ENCODE measurements around the gene EGLN3. TPM values are rescaled to one million over a fixed set of nuclear protein-coding genes. Genes with fewer than 3 reads are reported as not detected.

EGLN3 gene
- total and polyA plus RNA-seq, 10 of the 15 experiments (the other 5 are each of a cell fraction or from before 2014, with no cell fraction given) = 0.42 to 8.1 (median 2.0) TPM

- no peak for TF ChIP-seq PRDM15 (CRISPR knock-in tag; IDR thresholded peaks at IDR 0.05)
- TF ChIP-seq SUZ12 (IDR thresholded peaks at IDR 0.05; ENCODE audit: unreplicated experiment) = no peak
- TF ChIP-seq CREM (IDR thresholded peaks at IDR 0.05; ENCODE audit: low read depth) = no peak
- no peak for TF ChIP-seq SKIL (IDR thresholded peaks at IDR 0.05; ENCODE audit: low read depth, poor library complexity, severe bottlenecking)
- TF ChIP-seq IKZF1 (conservative IDR thresholded peaks at IDR 0.05) = peak; percentile 64; the same call in 1 of the 2 replicates
- no peak for TF ChIP-seq SIX5 (IDR thresholded peaks at IDR 0.05; ENCODE audit: low read depth, low read length, severe bottlenecking)
- peak; percentile 80; the same call in 1 of the 2 replicates for TF ChIP-seq SPI1 (IDR thresholded peaks at IDR 0.05; ENCODE audit: borderline replicate concordance, insufficient read depth, low read depth, low read length)
- no peak for TF ChIP-seq EZH2 (IDR thresholded peaks at IDR 0.05; ENCODE audit: borderline replicate concordance, control insufficient read depth, low read depth, low read length)
- no peak for TF ChIP-seq BCL11A (IDR thresholded peaks at IDR 0.05; ENCODE audit: low read depth, low read length)
- TF ChIP-seq FOXM1 (IDR thresholded peaks at IDR 0.05; ENCODE audit: low read depth, low read length) = no peak
- TF ChIP-seq ZNF622 (IDR thresholded peaks at IDR 0.05) = no peak
- no peak for TF ChIP-seq ESRRA (IDR thresholded peaks at IDR 0.05; ENCODE audit: low read length)
- TF ChIP-seq KDM1A (IDR thresholded peaks at IDR 0.05; ENCODE audit: borderline replicate concordance) = no peak
- TF ChIP-seq RFX5 (IDR thresholded peaks at IDR 0.05; ENCODE audit: low read depth, low read length) = no peak
Observed at GRCh38 chr14:33979613-33980276, 28.9 kb upstream of the EGLN3 start (continued).

Measured in GM12878 (cell line).